Upper lobe of right lung (tissue), 1 donor: ENCODE results near the gene EWSR1. TPM values are rescaled to one million over a fixed set of nuclear protein-coding genes. Genes with fewer than 3 reads are reported as not detected.

Experiments used
- ATAC-seq: fragments of 200-7000 bp; cut with Tn5 transposase; one replicate; pipeline ENCODE4 v1.9.1; 2020; ENCODE audit warnings: mild to moderate bottlenecking, moderate library complexity
- DNase-seq: peaks from one replicate; pipeline ENCODE4 v3.0.0-alpha.2; 2020
- H3K27ac ChIP-seq: fragments of 200-600 bp; one replicate; pipeline ENCODE4 v1.8.0; 2022
- H3K27me3 ChIP-seq: fragments of 200-600 bp; one replicate; pipeline ENCODE4 v1.8.0; 2022; ENCODE audit warnings: mild to moderate bottlenecking
- H3K36me3 ChIP-seq: fragments of 200-600 bp; one replicate; pipeline ENCODE4 v1.8.0; 2022
- H3K4me1 ChIP-seq: fragments of 200-600 bp; one replicate; pipeline ENCODE4 v1.8.0; 2022
- H3K4me3 ChIP-seq: fragments of 200-600 bp; one replicate; pipeline ENCODE4 v1.8.0; 2022; ENCODE audit warnings: mild to moderate bottlenecking
- H3K9me3 ChIP-seq: fragments of 200-600 bp; one replicate; pipeline ENCODE4 v1.8.0; 2022
- CTCF ChIP-seq: fragments of 200-600 bp; IDR thresholded peaks from one replicate; pipeline ENCODE4 v1.8.0; 2022; ENCODE audit warnings: antibody characterized with exemption
- intact Hi-C: fragments of 100-400 bp; cut with DNase I; formaldehyde crosslinking; loops from one replicate; pipeline ENCODE4 v1.11.0; 2022
- total RNA-seq: library from RNA; stranded (reverse); fragmentation: NEBNext Ultra II Directional; extraction: Animal tissue kit (Norgen Biotek cat#: 25700); gene quantifications from one replicate; pipeline ENCODE4 v1.2.1, GENCODE V29; 2021
- donor health status: DM: no; HTN: yes; CAD: no; lungs with severe emphysema.

EWSR1 gene
- total RNA-seq, 1 donor from 2014 or later, result 149 TPM

- Histone ChIP-seq H3K4me1 (no peaks in the 10 kb centered on the region), H3K36me3 (peaks cover 100% of the 10 kb centered on the region), H3K27ac (no peak overlapping the region), H3K4me3 (no peak overlapping the region), H3K27me3 (no peaks in the 10 kb centered on the region), H3K9me3 (no peaks in the 10 kb centered on the region)
- intact Hi-C loops, result no loop called here
- ATAC-seq (no peak), DNase-seq (no peak)
- TF ChIP-seq CTCF, result no peak
Observed at GRCh38 chr22:29288837-29289236, 20.8 kb downstream of the EWSR1 start.

DNA sequence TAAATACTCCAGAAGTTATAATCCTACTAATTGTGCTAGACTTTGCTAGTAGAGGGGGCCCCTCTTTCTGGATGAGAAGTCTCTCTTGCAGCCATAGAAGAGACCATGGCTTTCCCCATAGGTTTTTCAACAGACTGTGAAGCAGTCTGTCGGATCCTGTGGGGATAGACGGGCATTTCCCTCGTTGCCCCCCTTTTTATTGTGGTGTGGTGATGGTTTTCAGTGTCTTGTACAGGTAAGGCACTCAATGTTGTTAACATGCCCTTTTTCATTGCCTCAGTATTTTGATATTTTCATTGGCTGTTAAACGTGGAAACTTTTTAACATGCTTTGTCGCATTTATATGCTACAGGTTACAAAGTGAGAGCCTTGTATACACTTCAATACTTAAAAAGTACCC lies 22.0 kb downstream of the EWSR1 start:
- no peak overlapping the region for H3K4me3 ChIP-seq
- no peaks in the 10 kb centered on the region for H3K27me3 ChIP-seq
- intact Hi-C loops, result no loop called here
- DNase-seq (no peak), ATAC-seq (no peak)
- H3K27ac ChIP-seq, result no peak overlapping the region
- TF ChIP-seq CTCF, result no peak
- H3K9me3 ChIP-seq, result no peaks in the 10 kb centered on the region
- peaks cover 100% of the 10 kb centered on the region for H3K36me3 ChIP-seq
- H3K4me1 ChIP-seq, result no peaks in the 10 kb centered on the region

GRCh38 chr22:29291215-29291614 lies 23.1 kb downstream of the EWSR1 start:
- Histone ChIP-seq H3K27me3 (no peaks in the 10 kb centered on the region), H3K4me1 (no peaks in the 10 kb centered on the region), H3K4me3 (no peak overlapping the region), H3K9me3 (no peaks in the 10 kb centered on the region), H3K36me3 (peaks cover 100% of the 10 kb centered on the region), H3K27ac (no peak overlapping the region)
- no peak for TF ChIP-seq CTCF
- intact Hi-C loops, result no loop called here
- DNase-seq (no peak), ATAC-seq (no peak)

GRCh38 chr22:29292379-29292778 lies 24.3 kb downstream of the EWSR1 start:
- intact Hi-C loops, result no loop called here
- Histone ChIP-seq H3K4me1 (no peaks in the 10 kb centered on the region), H3K36me3 (peaks cover 100% of the 10 kb centered on the region), H3K27me3 (no peaks in the 10 kb centered on the region), H3K4me3 (no peak overlapping the region), H3K9me3 (no peaks in the 10 kb centered on the region), H3K27ac (no peak overlapping the region)
- DNase-seq, result no peak
- no peak for TF ChIP-seq CTCF
- ATAC-seq, result no peak

- ATAC-seq (no peak), DNase-seq (no peak)
- Histone ChIP-seq H3K4me3 (no peak overlapping the region), H3K27ac (no peak overlapping the region), H3K36me3 (peaks cover 75% of the 10 kb centered on the region), H3K9me3 (no peaks in the 10 kb centered on the region), H3K4me1 (peaks cover 12% of the 10 kb centered on the region), H3K27me3 (no peaks in the 10 kb centered on the region)
- intact Hi-C loops, result no loop called here
- no peak for TF ChIP-seq CTCF
Observed at GRCh38 chr22:29298641-29299040, 30.6 kb downstream of the EWSR1 start.
